NK-92 (cell line): ENCODE measurements around the gene TSGA10.
"Not testable (repeated sequence)": the region's sequence is repeated elsewhere in the genome, so short reads cannot be mapped to it uniquely, and the experiment has no call there.

Source experiments
- DNase-seq: peaks from one replicate; lab custom pipeline; 2025; ENCODE audit not compliant: unreplicated experiment; lab: John Stamatoyannopoulos, UW

TSGA10 gene

GRCh38 chr2:99154643-99155536, at the start of gene TSGA10, which contains the start of gene LIPT1:
TSS of gene TSGA10 (minus strand) at chr2:99154942. CDS start at chr2:99109439, 45,503 bp downstream.
TSS of gene LIPT1 (plus strand) at chr2:99154967. CDS start at chr2:99161958, 6,991 bp downstream.
- peak; percentile 56 for DNase-seq

GRCh38 chr2:99201959-99202678, 47.4 kb upstream of the TSGA10 start:
- no peak for DNase-seq

GRCh38 chr2:99200076-99200800, 45.5 kb upstream of the TSGA10 start:
- no peak for DNase-seq

GRCh38 chr2:99198103-99198841, 43.5 kb upstream of the TSGA10 start:
- no peak for DNase-seq

GRCh38 chr2:99192364-99192763, 37.6 kb upstream of the TSGA10 start:
- DNase-seq: not testable (repeated sequence)

GRCh38 chr2:99190548-99190947, 35.8 kb upstream of the TSGA10 start:
- no peak for DNase-seq

- DNase-seq: no peak
Measured at GRCh38 chr2:99188357-99188756, 33.6 kb upstream of the TSGA10 start.

GRCh38 chr2:99187011-99187410, 32.3 kb upstream of the TSGA10 start:
- DNase-seq: no peak

- DNase-seq: no peak
Measured at GRCh38 chr2:99184811-99185210, 30.1 kb upstream of the TSGA10 start.

GRCh38 chr2:99183025-99183424, 28.3 kb upstream of the TSGA10 start:
- no peak for DNase-seq

GRCh38 chr2:99181624-99182000, 26.9 kb upstream of the TSGA10 start:
- no peak for DNase-seq

- peak; percentile 60 for DNase-seq
Measured at GRCh38 chr2:99180755-99181623, 26.2 kb upstream of the TSGA10 start, which contains the start of the genes MITD1 and MRPL30. TSS of gene MITD1 (minus strand) at chr2:99181058. CDS start at chr2:99180981, 77 bp downstream. TSS of gene MRPL30 (plus strand) at chr2:99181184. CDS start at chr2:99186204, 5,020 bp downstream.

- no peak for DNase-seq
Measured at GRCh38 chr2:99171377-99172140, 16.8 kb upstream of the TSGA10 start.

- DNase-seq: no peak
Measured at GRCh38 chr2:99169534-99169933, 14.8 kb upstream of the TSGA10 start.

GRCh38 chr2:99166218-99166617, 11.5 kb upstream of the TSGA10 start:
- no peak for DNase-seq

GRCh38 chr2:99159594-99159993, 4.9 kb upstream of the TSGA10 start:
- DNase-seq: no peak

- DNase-seq: no peak
Measured at GRCh38 chr2:99158599-99158998, 3.9 kb upstream of the TSGA10 start.

GRCh38 chr2:99156891-99157290, 2.1 kb upstream of the TSGA10 start:
- no peak for DNase-seq
